NCI-H2227 (cell line): ENCODE results near the gene HMGN5.

ENCODE experiments used
- DNase-seq: peaks from one replicate; lab custom pipeline; 2025; ENCODE audit not compliant: unreplicated experiment; lab: John Stamatoyannopoulos, UW

Gene HMGN5, protein sequence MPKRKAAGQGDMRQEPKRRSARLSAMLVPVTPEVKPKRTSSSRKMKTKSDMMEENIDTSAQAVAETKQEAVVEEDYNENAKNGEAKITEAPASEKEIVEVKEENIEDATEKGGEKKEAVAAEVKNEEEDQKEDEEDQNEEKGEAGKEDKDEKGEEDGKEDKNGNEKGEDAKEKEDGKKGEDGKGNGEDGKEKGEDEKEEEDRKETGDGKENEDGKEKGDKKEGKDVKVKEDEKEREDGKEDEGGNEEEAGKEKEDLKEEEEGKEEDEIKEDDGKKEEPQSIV

DNA sequence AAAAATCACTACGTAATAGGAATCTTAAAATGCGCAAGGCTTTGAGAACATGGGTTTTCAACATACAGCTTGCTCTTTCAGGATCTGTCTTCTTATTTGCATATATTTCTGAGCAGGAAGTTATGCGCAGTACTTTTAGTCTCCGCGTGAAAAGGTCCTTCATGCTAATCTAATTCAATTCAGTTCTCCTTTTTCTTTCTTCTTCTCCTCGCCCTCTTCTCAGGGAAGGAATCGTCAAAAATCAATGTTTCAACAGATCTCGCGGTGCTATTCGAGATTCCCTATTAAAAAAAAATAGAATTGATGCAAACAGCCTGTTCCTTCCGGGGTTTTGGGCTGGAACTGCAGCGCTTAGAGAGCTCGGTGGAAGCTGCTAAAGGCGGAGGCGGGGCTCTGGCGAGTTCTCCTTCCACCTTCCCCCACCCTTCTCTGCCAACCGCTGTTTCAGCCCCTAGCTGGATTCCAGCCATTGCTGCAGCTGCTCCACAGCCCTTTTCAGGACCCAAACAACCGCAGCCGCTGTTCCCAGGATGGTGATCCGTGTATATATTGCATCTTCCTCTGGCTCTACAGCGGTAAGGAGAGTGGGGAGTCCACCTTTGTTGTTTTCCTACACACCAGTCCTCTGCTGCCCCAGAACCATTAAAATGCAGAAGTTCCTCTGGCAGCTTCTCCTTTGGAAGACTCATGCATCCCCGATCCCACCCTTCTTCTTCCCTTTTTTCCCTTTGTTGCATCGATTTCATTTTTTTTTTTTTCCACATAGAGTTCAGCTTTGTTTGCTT, at the start of gene HMGN5, which contains the start of gene SH3BGRL:
HMGN5 (minus strand) TSS at position 243 of the 785 bp plus-strand sequence. CDS start 80,364 bp downstream, outside the sequence.
SH3BGRL (plus strand) TSS at position 432 of the 785 bp plus-strand sequence; CDS start at position 531, 99 bp downstream.
- peak; percentile 72 for DNase-seq

- no peak for DNase-seq
These were observed 40.0 kb upstream of the HMGN5 start for GRCh38 chrX:81241753-81242152.

DNA sequence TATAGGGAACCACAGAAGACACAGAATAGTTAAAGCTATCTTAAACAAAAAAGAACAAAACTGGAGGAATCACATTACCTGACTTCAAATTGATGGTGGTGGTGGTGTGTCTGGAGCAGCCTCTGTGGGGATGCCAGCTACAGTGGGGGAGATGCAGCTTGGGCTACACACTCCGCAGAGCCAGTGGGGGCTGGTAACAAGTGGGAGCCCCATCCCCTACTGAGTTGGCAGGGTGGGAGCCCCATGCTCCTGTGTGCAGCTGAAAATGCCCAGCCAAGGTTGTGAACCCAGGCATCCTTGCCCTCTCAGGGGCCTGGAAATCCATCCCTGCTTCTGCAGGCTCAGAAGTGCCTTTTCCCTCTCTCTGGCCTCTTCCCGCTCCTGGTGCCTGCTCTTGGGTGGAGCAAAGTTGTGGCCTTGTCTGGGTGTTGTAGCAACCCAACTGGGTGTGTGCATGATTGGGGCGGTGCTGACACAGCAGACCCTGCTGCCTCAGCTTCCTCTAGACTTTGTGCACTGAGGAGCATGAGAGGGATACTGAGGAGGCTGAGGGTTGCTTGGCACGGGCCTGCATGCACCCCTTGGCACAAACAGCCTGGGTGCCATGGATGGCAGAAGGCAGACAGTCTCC, 39.1 kb upstream of the HMGN5 start:
- DNase-seq, result no peak

DNA sequence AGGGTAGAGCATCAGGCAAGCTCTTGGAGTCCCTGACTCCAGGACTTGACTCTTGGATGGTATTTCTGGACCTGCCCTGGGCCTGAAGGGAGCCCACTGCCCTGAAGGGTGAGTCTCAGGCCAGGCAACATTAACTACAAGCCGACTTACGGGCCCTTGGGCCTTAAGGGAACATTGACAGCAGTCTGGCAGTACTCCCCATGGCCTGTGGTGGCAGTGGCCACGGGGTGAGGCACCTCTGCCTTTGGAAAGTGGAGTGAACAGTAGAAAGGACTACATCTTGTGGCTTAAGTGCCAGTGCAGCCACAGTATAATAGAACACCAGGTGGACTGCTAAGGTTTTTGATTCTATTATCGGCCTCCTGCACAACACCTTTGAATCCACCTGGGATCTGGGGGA, 36.5 kb upstream of the HMGN5 start:
- no peak for DNase-seq

DNA sequence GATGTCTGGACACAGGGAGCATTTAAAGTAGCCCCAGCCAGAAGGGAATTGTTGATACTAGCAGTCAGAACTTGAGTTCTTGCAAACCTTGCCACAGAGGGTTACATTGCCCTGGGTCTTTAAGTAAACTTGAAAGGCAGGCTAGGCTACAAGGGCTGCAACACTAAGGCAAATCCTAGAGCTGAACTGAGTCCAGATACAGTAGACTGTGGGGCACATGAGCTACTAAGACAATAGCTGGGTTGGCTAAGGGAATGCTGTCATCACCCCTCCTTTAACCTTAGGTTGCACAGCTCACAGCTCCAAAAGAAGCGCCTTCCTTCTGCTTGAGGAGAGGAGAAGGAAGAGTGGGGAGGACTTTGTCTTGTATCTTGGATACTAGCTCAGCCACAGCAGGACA, 35.8 kb upstream of the HMGN5 start:
- DNase-seq, result no peak

- DNase-seq, result no peak
These were observed 30.5 kb upstream of the HMGN5 start for GRCh38 chrX:81232218-81232617.

- no peak for DNase-seq
These were observed 29.8 kb upstream of the HMGN5 start for GRCh38 chrX:81231476-81231875.

DNA sequence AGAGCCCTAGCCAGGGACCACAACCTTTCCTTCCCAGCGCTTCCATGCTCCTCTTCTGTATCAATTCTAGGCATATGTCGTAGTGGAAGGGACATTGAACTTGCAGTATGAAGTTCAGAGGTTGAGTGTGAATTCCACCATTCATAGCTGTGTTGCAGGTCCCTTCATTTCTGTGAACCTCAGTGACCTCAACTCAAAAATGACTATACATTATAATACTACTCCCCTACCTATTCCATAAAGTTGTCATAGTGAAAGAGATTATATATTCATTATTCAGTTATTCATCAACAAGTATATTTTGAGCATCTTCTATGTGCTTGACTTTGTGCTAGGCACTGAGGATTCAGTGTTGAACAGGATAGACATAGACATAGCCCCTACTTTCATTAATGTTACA, 28.2 kb upstream of the HMGN5 start:
- DNase-seq, result no peak

DNA sequence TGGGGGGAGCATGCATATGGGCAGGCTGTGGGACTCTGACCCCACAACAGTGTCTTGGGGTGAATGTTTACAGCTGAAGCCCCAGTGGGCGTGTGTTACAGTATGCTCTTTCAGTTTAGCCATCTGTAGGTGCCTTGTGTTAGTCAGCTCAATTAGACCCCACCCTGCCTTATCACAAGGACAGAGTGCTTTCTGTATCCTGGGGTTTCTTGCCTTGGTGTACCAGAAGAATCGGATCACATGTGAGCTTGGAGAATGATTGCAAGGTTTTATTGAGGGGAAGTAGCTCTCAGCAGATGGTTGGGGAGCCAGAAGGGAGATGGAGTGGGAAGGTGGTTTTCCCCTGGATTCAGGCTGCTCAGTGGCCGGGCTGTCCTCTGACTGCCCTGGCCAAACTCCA, 27.5 kb upstream of the HMGN5 start:
- DNase-seq, result no peak

DNA sequence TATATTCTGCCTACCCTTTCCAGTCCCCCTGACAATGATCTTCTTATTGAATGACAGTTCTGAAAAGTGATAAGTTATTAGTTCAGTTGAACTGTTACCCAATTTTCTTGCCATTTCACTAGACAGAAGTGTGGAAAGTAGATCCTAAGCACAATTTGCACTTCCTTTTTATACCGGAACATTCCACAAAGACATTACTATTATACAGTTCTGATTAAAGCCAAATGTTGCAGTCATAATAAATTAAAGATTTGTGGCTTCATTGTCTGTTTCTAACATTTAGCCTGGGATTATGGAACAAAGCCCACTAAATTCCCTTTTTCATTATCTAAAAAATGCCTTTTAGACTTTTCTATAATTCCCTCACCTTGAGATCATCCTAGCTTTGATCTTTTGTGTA, 14.0 kb upstream of the HMGN5 start:
- no peak for DNase-seq

GRCh38 chrX:81208916-81209315, 7.2 kb upstream of the HMGN5 start:
- no peak for DNase-seq

DNA sequence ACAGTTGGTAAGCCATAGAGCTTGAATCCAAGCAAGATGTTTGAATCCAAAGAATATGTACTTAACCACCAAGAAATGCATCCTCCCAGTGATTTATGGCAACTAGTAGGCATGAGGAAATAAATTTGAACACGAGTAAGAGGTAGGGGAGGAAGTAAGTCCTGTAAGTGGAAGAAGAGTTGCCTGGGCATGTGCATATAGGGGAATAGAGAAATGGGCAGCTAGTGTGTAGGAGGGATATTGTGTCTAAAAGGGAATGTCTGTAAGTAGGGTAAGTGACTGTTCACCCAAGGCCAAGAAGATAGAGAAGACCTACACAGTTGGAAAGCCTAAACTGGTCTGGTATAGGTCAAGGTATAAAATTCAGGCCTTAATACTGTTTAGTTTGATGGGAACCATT, 4.8 kb upstream of the HMGN5 start:
- DNase-seq, result no peak

- no peak for DNase-seq
These were observed 3.8 kb upstream of the HMGN5 start for GRCh38 chrX:81205551-81205950.

DNA sequence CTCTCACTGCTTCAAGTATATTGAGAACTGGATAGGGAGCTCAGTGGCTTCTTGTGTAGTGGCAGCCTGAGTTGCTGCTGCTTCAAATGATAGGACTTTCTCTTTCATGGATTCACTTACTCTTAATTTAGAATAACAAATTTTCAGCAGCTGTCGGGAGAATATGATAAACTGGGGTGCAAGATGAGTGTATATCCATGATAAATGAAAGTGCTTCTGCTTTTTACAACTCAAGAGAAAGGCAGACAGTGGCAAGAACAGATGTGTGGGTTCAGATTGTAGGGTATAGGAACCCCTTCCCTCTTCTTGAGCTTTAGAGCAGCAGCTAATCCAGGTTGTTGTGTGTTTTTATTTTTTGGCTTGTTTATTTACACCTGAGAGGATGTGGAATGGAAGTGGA, 1.2 kb upstream of the HMGN5 start:
- no peak for DNase-seq

DNA sequence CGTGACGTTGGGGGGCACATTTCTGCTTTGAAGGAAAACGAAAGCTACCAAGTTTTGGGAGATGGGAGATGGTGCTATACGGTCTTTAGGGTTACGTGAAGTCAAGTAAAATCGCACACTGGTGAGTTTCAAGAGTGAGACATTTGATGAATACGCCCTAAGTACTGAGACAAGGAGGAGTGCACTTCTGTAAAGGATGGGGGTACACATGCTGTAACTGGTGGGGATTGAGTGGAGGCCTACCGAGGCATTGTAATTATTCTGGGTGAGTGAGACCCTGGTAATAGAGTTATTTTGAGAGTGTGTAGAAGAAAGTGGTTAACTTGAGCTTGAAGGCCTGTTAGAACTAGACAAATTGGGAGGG, 725 bp upstream of the HMGN5 start:
- DNase-seq, result no peak

- DNase-seq, result no peak
These were observed 642 bp downstream of the HMGN5 start for GRCh38 chrX:81201071-81201470.

GRCh38 chrX:81195712-81196111, 6.0 kb downstream of the HMGN5 start:
- peak; percentile 36 for DNase-seq

DNA sequence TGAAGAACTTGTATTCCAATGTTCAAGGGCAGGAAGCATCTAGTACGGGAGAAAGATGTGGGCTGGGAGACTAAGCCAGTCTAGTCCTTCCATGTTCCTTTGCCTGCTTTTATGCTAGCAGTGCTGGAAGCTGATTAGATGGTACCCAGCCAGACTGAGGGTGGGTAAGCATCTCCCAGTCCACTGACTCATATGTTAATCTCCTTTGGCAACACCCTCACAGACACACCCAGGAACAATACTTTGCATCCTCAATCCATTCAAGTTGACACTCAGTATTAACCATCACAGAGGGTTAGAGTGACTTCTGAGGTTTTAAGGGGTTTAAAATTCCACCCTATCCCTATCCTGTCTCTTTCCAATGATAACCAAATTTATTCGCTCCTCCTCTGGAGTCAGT, 6.5 kb downstream of the HMGN5 start:
- DNase-seq, result no peak

DNA sequence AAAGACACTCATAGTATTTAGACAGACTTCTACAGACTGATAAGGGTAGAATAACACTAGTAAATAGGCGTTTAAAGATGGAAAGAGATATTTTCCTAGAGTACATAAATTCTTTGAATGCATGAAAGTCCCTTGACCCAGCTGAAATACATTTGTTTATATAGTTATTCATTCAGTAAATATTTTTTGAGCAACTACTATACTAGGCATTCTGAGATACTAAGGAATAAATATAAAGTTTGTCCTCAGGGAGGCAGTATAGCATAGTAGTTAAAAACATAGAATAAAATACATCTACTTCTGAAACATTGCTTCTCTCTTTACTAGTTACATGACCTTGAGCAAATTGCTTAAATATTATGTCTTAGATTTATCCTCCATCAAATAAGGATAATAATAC, 27.4 kb downstream of the HMGN5 start:
- no peak for DNase-seq

GRCh38 chrX:81168391-81168790, 33.3 kb downstream of the HMGN5 start:
- DNase-seq, result no peak

DNA sequence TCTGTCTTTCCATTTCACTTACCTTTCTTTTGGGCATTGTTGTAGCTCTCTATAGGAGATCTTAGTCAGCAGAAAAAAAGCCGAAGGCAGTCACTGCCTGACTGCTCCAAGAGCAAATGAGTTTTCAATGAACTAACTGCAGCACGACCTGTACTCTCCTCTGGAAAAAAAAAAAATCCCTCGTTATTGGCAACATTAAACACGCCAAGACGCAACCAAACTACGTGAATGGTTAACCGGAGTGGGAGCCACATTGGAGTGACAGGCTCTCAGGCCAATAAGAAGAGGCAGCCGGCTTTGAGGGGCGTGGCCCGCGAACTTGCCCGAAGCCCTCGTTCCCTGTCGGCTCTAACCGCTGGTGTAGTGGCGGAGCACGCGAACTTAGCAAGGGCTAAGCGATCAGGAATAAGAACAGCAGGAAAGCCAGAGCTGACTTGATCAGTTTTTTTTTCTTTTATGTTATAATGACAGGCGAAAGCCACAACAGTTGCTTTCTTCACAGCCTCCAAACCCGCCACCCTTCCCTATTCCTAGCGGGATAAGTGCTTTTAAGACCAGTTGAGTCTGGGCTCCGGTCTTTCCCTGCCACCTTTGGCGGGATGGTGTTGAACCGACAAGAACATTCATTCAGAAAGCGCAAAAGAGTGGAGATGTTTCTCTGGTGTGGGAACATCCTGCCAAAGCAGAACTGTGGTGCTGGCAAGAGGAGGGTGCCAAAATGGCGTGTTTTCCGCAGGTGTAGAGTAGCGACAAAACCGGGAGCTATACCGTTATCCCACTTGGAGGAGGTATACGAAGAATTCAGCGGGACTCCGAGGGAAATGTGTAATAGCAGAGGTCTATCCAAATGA, 80.0 kb downstream of the HMGN5 start:
- peak; percentile 82 for DNase-seq
